Fibroblast of gingiva (primary cell): ENCODE results near the gene TBC1D16.
"Not testable (repeated sequence)": the region's sequence is repeated elsewhere in the genome, so short reads cannot be mapped to it uniquely, and the experiment has no call there.

Experiments used
- DNase-seq: peaks from one replicate; pipeline ENCODE4 v3.0.0-alpha.2; 2011; ENCODE audit warnings: low read depth

TBC1D16 gene

DNA sequence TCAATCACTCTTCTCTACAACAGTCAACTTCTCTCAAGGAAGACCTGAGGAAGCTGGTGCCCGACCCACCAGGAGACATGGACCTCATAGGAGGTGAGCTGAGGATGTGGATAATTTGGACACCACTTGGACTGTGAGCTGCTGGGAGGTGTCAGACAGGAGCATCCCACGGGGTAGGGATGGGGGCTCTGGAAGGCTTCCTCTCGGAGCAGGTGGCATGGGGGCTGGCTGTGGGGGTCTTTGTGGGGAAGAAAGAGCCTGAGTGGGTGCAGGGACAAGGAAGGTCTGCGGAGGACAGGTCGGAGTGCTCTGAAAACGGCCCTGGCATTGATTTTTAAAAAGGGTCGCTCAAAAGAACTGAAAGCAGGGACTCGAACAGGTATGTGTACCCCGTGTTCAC, 64.0 kb downstream of the TBC1D16 start:
- DNase-seq: no peak

- no peak for DNase-seq
These were observed 65.0 kb downstream of the TBC1D16 start for GRCh38 chr17:79970576-79971068.

DNA sequence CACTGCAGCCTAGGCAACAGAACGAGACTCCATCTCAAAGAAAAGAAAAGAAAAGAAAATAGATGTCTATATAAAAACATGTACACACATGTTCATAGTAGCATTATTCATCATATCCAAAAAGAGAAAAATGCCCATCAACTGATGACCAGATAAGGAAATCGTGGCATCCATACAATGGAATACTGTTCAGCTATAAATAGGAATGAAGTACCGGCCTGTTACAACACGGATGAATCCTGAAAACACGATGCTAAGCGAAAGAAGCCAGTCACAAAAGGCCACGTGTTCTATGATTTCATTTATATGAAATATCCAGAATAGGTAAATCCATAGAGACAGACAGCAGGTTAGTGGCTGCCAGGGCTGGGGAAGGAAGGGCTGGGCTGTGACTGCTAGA, 65.8 kb downstream of the TBC1D16 start:
- no peak for DNase-seq

GRCh38 chr17:79968116-79968515, 67.6 kb downstream of the TBC1D16 start:
- DNase-seq: no peak

- no peak for DNase-seq
These were observed 69.0 kb downstream of the TBC1D16 start for GRCh38 chr17:79966681-79967080.

GRCh38 chr17:79965806-79966205, 69.9 kb downstream of the TBC1D16 start:
- DNase-seq: no peak

- not testable (repeated sequence) for DNase-seq
These were observed 73.2 kb downstream of the TBC1D16 start for GRCh38 chr17:79962467-79962866.

DNA sequence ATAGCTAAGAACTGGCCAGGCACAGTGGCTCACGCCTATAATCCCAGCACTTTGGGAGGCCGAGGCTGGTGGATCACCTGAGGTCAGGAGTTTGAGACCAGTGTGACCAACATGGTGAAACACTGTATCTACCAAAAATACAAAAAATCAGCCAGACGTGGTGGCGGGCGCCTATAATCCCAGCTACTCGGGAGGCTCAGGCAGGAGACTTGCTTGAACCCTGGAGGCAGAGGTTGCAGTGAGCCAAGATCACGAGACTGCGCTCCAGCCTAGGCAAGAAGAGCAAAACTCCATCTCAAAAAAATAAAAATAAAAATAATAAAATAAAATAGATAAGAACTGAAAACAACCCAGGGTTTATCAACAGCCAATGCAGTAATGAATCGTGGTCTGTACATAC, 74.1 kb downstream of the TBC1D16 start:
- not testable (repeated sequence) for DNase-seq

DNA sequence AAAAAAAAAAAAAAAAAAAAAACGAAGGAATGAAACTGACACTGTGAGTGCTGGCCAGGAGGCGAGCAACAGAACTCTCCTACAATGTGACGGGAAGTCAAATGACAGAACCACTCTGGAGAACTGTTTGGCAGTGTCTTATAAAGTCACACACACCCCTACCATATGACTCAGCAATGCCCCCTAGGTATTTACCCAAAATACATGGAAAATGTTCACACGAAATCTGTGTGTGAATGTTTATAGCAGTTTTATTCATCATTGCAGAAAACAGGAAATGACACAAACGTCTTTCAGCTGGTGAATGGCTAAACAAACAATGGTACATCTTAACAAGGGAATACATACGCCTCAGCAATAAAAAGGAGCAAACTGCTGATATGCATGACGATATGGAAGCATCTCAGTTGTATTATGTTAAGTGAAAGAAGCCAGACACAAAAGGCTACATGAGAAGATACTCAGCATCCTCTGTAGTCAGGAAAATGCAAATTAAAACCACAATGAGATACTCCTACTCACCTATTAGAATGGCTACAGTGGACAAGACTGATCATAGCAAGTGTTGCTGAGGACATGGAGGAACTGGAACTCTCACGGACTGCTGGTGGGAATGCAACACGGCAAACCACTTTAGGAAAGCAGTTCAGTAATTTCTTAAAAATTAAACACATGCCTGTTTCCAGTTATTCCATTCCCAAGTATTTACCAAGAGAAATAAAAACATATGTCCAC, 74.7 kb downstream of the TBC1D16 start:
- DNase-seq: no peak

DNA sequence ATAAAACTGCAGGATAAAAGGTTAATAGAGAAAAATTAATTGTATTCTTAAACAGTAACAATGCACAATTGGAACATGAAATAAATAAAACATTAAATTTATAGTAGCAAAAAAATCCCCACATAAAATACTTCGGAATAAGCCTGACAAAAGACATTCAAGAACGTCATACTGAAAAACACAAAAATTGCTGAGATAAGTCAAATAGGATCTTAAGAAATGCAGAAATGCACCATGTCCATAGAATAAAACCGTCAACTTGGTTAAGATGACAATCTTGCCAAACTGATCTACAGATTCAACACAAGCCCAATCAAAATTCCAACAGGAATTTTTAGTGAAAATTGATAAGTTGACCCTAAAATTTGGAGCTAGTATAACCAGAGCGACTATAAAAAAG, 76.6 kb downstream of the TBC1D16 start:
- no peak for DNase-seq

- no peak for DNase-seq
These were observed 78.8 kb downstream of the TBC1D16 start for GRCh38 chr17:79956853-79957252.

DNA sequence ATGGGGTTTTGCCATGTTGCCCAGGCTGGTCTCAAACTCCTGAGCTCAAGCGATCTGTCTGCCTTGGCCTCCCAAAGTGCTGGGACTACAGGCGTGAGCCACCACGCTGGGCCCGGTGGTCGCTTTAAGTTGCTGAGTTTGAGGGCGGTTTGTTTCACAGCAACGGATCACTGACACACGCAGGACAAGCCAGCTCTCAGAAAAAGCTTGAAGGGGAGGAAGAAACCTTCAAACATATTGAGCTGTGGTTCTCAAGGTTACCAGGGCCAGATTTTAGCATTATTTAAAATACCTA, 79.3 kb downstream of the TBC1D16 start:
- not testable (repeated sequence) for DNase-seq

DNA sequence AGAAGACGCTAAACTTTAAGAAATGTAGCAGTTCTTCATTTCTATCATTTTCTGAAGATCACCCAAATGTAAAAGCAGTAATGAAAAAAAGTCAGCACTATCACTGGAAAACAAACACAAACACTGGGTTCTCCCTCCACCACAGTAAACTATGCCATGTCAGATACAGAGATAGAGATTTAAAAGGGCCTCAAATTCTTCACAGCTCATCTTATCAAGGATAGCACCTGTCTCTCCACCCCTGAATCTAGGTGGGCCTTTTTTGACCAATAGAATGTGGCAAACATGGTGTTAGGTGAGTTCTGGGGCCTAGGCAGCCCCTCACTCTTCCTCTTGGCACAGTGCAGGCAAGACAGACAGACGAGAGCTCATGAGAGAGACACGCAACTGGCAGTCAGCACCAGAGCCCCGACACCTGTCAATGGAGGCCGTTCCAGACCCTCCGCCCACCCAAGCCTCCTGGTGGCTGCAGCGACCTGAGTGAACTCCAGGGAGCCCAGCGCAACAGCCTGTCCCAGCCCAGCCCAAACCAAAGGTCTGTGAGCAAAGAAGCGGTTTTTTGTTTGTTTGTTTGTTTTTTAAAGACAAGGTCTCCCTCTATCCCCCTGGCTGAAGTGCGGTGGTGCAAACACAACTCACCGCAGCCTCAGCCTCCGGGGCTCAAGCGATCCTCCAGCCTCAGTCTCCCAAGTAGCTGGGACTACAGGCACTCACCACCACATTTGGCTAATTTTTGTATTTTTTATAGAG, 79.8 kb downstream of the TBC1D16 start:
- no peak for DNase-seq

- no peak for DNase-seq
These were observed 80.5 kb downstream of the TBC1D16 start for GRCh38 chr17:79955167-79955549.

- no peak for DNase-seq
These were observed 81.1 kb downstream of the TBC1D16 start for GRCh38 chr17:79954281-79955166.

- no peak for DNase-seq
These were observed 82.3 kb downstream of the TBC1D16 start for GRCh38 chr17:79953335-79953734.

DNA sequence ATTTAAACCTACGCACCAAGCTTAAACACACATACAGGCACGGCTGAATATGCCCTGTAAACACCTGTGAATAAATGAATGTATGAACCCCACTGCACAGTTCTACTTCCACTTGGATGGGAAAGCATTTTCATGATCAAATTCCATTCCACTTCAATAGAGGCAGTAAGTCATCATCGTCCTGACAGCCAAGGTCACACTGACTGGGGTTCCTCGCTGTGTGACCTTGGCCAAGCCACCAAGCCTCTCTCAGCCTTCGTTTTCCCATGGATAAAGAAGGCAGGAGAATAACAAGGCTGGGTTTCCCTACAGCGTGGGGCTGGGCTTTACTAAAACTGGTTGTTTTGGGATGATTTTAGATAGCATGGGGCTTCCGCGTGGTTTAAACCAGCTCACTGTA, 82.8 kb downstream of the TBC1D16 start:
- no peak for DNase-seq

DNA sequence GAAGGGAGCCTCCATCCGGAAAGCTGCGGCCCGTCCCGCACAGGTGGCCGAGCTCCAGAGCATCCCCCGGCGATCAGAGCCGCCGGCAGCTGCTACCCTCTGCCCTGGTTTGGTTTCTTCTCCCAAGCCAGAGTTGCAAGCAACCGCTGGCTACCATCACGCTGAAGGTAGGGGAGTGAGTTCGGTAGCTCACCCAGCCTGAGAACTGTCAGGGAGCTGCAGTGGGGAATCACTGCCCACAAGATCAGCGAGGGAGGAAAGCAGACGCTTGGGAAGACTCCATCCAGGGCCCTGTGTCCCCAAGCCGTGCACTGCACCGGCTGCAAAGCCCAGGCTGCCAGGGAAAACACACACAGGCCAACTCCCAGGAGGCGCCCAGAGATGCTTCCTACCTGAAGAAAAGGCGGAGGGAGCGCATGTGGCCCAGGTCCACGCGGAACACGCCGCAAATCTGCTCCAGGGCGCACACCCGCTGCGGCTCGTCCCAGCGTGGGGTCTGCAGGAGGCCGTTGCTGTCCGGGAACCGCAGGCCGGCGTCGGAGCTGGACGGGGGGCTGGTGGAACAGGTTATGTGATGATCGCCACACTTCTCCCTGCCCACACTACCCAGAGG, 83.3 kb downstream of the TBC1D16 start:
- DNase-seq: no peak

DNA sequence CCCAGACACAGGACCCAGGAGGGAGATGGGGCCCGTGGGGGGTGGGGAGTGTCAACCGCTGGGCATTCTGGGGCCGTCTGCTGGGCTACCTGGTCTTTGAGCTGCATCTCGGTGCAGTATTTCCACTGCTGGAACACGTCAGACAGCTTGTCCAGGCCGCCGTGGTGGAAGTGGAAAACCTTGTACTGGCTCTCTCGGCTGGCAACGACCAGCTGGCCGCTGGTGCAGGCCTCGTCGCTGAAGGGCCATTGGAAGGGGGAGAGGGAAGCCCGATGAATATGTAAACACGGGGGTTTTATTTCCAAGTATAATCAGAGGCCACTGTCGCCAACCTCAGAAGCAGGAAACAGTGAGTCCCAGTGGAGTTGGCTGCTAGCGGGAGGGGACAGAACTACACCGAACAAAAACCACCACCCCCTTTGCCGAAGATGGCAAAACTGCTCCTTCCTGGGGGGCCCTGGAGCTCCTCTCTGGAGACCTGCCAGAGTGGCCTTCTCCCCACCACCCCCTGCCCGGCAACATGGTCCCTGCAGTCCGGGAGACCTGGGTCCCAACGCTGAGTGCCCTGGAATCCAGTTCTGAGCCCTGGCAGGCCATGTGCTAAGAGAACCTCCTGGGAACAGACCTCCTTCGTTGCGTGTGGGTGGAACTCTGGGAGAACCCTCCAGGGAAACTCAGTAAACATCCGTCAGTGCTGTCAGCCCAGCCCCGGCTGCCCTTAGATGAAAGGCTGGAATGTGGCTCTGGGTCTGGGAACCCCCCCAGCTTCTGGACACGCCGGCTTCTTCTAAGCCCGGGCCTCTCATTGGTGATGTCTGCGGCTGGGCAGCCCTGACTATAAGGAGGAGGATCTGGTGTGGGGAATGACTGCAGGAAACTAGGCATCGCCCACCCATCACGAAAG, 84.1 kb downstream of the TBC1D16 start:
- peak; percentile 83 for DNase-seq

GRCh38 chr17:79950751-79951150, 84.9 kb downstream of the TBC1D16 start:
- DNase-seq: no peak

- no peak for DNase-seq
These were observed 85.4 kb downstream of the TBC1D16 start for GRCh38 chr17:79950306-79950705.
